ENCODE data around the gene C12orf42. TPM values are rescaled to one million over a fixed set of nuclear protein-coding genes. Genes with fewer than 3 reads are reported as not detected.
A peak's percentile ranks its signal among the peaks of the same experiment; 100 is the strongest.

The C12orf42 gene
- total and polyA plus RNA-seq, 10 of the 15 experiments (the other 5 are each of a cell fraction or from before 2014, with no cell fraction given): 1.4 to 7.0 (median 2.4) TPM

DNA sequence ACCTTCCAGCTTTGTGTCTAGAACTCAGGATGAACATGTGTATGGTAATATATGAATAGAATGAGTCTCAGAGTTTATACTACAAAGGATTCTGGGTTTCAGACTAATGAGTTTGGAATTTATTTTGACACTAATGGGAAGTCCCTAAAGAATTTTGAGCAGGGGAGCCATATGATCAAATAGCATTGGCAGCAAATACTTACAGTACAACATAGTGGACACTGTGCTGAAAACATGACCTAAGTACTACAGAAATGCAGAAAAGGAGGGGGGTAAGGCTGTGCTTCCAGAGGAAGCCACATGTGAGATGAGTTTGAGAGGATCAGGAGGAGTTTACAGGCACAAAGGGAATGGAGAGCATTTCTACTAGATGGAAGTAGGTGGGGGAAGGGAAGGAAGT lies 225.8 kb downstream of the C12orf42 start:
- ChIA-PET POLR2A (no interaction called here), RAD21 (ENCODE audit: unreplicated experiment) (no interaction called here), CTCF (no interaction called here), SMC1A (ENCODE audit: uncharacterized antibody, unreplicated experiment) (interaction anchor here (1.8 to 4.1 kb wide), 2 partner anchors 9 to 88 kb away, joined by 7 to 20 read pairs; no protein-coding TSS in a partner anchor)
- Histone ChIP-seq H3K4me1 (ENCODE audit: control insufficient read depth, insufficient read depth, low read length) (no peaks in the 10 kb centered on the region), H3K36me3 (ENCODE audit: control insufficient read depth in 2 of 2, insufficient read depth in 2 of 2, low read length in 1 of 2) (no peaks in the 10 kb centered on the region), H3K27me3 (replicated peaks in 1 of 2; ENCODE audit: control insufficient read depth in 2 of 2, insufficient read depth in 2 of 2, low read length in 1 of 2) (no peaks in the 10 kb centered on the region), H3K9me3 (replicated peaks; ENCODE audit: control insufficient read depth, insufficient read depth, low read length) (no peaks in the 10 kb centered on the region), H3K27ac (ENCODE audit: control insufficient read depth, insufficient read depth) (no peak overlapping the region), H3K9ac (ENCODE audit: control insufficient read depth, insufficient read depth, low read length) (no peak overlapping the region), H3K4me2 (ENCODE audit: control insufficient read depth, insufficient read depth) (no peak overlapping the region), H3K79me2 (ENCODE audit: control insufficient read depth, insufficient read depth, low read length) (no peaks in the 10 kb centered on the region), H2AFZ (ENCODE audit: control insufficient read depth, low read depth, low read length) (no peak overlapping the region), H4K20me1 (ENCODE audit: control insufficient read depth, insufficient read depth) (no peaks in the 10 kb centered on the region), H3K4me3 (no peak overlapping the region)
- FAIRE-seq: no peak
- DNase-seq (ENCODE audit: low read depth, low spot score): no peak
- no TSS peak for BruUV-seq (replicated peaks)
- TF ChIP-seq SPI1 (IDR thresholded peaks at IDR 0.05; ENCODE audit: borderline replicate concordance, insufficient read depth, low read depth, low read length) (no peak), ETV6 (conservative IDR thresholded peaks at IDR 0.05 in 1 of 2, IDR thresholded peaks at IDR 0.05 in 1 of 2; ENCODE audit: borderline replicate concordance in 1 of 2, low read depth in 1 of 2) (peak in 1 of 2 experiments; percentile 35; a peak in 1 of 4 replicates)
- in situ Hi-C loops (cut with MboI) (no loop called here), intact Hi-C loops (cut with micrococcal nuclease; ENCODE audit: unreplicated experiment) (no loop called here)
- ATAC-seq: 0 out of 3 replicates have a peak, but pooled peaks have one; percentile 6

DNA sequence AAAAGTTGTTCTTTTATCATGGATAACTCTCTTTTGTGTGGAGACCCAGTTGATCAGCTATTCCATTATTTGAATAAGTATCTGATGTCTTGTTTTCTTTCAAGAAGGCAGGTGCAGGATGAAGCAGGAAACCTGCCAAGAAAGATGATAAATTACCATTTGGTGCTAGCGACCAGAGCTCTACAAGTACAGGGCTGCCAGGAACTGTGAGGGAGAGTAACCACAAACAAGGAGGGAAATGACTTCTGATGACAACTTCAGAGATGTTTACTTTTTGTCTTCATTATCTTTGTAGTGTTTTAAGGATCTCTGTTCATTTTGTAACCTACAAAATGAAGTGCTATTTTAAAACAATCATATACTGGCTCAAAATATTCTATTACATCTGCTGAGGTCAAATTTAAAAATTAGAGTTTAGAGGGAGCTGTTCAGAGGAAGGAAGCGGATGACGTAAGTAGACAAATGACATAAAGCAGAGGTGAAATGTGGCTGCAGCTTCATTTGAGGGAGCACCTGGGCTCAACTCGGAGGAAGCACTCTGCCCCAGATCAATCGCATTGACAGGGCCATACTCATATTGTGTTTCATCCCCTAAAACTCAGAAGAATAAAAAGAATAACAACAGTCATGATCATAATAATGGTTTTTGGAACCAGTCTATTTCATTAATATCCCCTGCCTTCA lies 226.8 kb downstream of the C12orf42 start:
- ChIA-PET POLR2A (interaction anchor here (1.0 kb wide), 1 partner anchor 9 kb away, joined by 3 read pairs; no protein-coding TSS in a partner anchor), SMC1A (ENCODE audit: uncharacterized antibody, unreplicated experiment) (interaction anchor here (0.8 to 4.1 kb wide), 10 partner anchors 9 to 307 kb away, joined by 3 to 20 read pairs (median 5); no protein-coding TSS in a partner anchor), CTCF (interaction anchor here (0.7 to 0.9 kb wide), 3 partner anchors 11 to 307 kb away, joined by 3 to 5 read pairs (median 3); no protein-coding TSS in a partner anchor), RAD21 (ENCODE audit: unreplicated experiment) (interaction anchor here (0.8 to 1.3 kb wide), 3 partner anchors 11 to 320 kb away, joined by 3 read pairs; no protein-coding TSS in a partner anchor)
- FAIRE-seq (no peak), ATAC-seq (peak; percentile 59), DNase-seq (ENCODE audit: low read depth, low spot score) (no peak)
- Histone ChIP-seq H3K9me3 (replicated peaks; ENCODE audit: control insufficient read depth, insufficient read depth, low read length) (no peaks in the 10 kb centered on the region), H3K9ac (ENCODE audit: control insufficient read depth, insufficient read depth, low read length) (no peak overlapping the region), H4K20me1 (ENCODE audit: control insufficient read depth, insufficient read depth) (no peaks in the 10 kb centered on the region), H3K36me3 (ENCODE audit: control insufficient read depth in 2 of 2, insufficient read depth in 2 of 2, low read length in 1 of 2) (no peaks in the 10 kb centered on the region), H3K79me2 (ENCODE audit: control insufficient read depth, insufficient read depth, low read length) (no peaks in the 10 kb centered on the region), H3K27ac (ENCODE audit: control insufficient read depth, insufficient read depth) (no peak overlapping the region), H3K4me2 (ENCODE audit: control insufficient read depth, insufficient read depth) (no peak overlapping the region), H3K27me3 (replicated peaks in 1 of 2; ENCODE audit: control insufficient read depth in 2 of 2, insufficient read depth in 2 of 2, low read length in 1 of 2) (no peaks in the 10 kb centered on the region), H3K4me3 (no peak overlapping the region), H3K4me1 (ENCODE audit: control insufficient read depth, insufficient read depth, low read length) (no peaks in the 10 kb centered on the region), H2AFZ (ENCODE audit: control insufficient read depth, low read depth, low read length) (no peak overlapping the region)
- intact Hi-C loops (cut with micrococcal nuclease; ENCODE audit: unreplicated experiment): no loop called here
- in situ Hi-C loops (cut with MboI): no loop called here
- 53% methylated on average over 5 of the region's 5 CpGs for WGBS (ENCODE audit: insufficient coverage, insufficient replicate concordance, low lambda C conversion rate, missing lambda C conversion rate)
- no TSS peak for BruUV-seq (replicated peaks)
- TF ChIP-seq, protein P1, sequence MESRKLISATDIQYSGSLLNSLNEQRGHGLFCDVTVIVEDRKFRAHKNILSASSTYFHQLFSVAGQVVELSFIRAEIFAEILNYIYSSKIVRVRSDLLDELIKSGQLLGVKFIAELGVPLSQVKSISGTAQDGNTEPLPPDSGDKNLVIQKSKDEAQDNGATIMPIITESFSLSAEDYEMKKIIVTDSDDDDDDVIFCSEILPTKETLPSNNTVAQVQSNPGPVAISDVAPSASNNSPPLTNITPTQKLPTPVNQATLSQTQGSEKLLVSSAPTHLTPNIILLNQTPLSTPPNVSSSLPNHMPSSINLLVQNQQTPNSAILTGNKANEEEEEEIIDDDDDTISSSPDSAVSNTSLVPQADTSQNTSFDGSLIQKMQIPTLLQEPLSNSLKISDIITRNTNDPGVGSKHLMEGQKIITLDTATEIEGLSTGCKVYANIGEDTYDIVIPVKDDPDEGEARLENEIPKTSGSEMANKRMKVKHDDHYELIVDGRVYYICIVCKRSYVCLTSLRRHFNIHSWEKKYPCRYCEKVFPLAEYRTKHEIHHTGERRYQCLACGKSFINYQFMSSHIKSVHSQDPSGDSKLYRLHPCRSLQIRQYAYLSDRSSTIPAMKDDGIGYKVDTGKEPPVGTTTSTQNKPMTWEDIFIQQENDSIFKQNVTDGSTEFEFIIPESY (IDR thresholded peaks at IDR 0.05): no peak
- TF ChIP-seq GABPA (IDR thresholded peaks at IDR 0.05; ENCODE audit: low read depth) (no peak), BCL11A (IDR thresholded peaks at IDR 0.05; ENCODE audit: low read depth, low read length) (0 out of 2 replicates have a peak, but pooled peaks have one; percentile 29), ASH2L (IDR thresholded peaks at IDR 0.05; ENCODE audit: borderline replicate concordance, low read depth) (no peak), HDAC6 (IDR thresholded peaks at IDR 0.05; ENCODE audit: unreplicated experiment) (no peak)
- TF ChIP-seq, protein P2, sequence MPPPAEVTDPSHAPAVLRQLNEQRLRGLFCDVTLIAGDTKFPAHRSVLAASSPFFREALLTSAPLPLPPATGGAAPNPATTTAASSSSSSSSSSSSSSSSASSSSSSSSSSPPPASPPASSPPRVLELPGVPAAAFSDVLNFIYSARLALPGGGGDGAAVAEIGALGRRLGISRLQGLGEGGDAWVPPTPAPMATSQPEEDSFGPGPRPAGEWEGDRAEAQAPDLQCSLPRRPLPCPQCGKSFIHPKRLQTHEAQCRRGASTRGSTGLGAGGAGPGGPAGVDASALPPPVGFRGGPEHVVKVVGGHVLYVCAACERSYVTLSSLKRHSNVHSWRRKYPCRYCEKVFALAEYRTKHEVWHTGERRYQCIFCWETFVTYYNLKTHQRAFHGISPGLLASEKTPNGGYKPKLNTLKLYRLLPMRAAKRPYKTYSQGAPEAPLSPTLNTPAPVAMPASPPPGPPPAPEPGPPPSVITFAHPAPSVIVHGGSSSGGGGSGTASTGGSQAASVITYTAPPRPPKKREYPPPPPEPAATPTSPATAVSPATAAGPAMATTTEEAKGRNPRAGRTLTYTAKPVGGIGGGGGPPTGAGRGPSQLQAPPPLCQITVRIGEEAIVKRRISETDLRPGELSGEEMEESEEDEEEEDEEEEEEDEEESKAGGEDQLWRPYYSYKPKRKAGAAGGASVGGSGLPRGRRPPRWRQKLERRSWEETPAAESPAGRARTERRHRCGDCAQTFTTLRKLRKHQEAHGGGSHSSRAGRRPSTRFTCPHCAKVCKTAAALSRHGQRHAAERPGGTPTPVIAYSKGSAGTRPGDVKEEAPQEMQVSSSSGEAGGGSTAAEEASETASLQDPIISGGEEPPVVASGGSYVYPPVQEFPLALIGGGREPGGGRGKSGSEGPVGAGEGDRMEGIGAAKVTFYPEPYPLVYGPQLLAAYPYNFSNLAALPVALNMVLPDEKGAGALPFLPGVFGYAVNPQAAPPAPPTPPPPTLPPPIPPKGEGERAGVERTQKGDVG (CRISPR knock-in tag; IDR thresholded peaks at IDR 0.05): no peak

Measured in GM12878 (cell line).